NCI-H526 treated with DMSO at 0.1 percent for 48 hours (cell line): ENCODE data around the gene BIRC2.
A peak's percentile ranks its signal among the peaks of the same experiment; 100 is the strongest.

Source experiments
- DNase-seq: peaks from one replicate; lab custom pipeline; 2025; lab: John Stamatoyannopoulos, UW

BIRC2 gene

DNA sequence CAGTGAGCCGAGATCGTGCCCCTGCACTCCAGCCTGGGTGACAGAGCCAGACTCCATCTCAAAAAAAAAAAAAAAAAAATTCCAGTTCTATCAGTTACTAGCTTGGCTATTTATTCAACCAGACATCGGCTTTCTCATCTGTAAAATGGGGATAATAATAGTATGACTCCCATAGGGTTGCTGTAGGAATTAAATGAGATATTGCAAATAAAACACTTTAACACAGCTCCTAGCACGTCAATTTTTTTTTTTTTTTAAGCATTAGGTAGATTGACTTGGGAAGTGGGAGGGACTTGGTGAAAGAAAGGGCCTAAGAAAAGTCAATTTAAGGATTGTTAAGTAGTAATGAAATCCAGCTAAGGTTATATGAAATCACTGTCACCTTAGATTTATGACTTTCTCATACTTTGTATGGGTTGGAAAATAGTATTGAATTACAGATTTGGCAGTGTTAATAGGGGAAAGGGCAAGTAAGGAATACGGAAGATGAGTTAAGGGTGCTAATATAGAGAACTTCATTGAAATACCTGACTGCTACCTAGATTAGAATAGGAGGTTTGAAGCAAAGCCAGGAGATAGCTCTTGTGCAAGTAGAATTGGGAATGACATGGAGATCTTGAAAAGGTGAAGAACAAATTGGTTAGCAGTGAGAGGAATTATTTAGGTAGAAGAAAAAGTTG, 28.8 kb downstream of the BIRC2 start:
- no peak for DNase-seq

DNA sequence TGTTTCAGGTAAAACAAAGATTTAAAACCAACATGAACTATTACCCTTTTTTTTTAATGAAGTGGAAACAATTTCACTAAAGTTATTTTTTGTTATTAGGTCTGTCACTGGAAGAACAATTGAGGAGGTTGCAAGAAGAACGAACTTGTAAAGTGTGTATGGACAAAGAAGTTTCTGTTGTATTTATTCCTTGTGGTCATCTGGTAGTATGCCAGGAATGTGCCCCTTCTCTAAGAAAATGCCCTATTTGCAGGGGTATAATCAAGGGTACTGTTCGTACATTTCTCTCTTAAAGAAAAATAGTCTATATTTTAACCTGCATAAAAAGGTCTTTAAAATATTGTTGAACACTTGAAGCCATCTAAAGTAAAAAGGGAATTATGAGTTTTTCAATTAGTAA, 30.9 kb downstream of the BIRC2 start:
- DNase-seq, result no peak

DNA sequence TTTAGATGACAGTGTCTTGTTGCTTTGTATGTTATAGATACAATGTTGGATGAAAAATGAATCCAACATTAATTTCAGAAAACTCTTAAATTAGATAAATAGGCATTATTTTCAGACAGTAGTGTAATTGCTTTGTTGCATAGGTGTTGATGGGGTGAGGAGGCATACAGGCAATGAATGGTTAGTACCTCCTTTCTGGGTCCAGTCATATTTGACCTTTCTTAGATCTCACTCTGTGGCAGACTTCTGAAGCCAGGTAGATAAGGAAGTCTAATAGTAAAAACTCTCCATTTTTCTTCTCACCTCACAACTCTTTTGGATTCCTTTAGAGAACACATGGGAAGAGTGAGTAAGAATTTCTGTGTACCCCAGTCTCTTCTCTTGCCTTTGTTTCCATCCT, 31.8 kb downstream of the BIRC2 start:
- no peak for DNase-seq

DNA sequence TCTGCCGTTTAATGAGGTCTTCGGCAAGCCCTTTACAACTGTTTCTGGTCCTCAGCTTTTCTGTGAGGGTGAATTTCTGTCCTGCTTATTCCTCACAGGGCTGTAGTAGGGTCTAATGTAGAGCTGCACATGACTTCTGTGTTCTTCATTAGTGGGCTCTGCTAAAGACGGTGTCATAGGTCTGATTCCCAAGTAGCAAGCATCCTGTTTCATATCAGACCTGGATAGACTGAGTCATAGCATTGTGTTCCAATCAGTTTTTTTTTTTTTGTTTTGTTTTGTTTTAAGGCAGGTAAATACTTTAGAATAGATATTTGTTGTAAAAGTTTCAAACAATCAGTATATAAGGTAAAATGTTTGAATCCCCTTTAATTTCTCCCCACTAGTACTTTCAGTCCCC, 35.4 kb downstream of the BIRC2 start:
- DNase-seq, result no peak

DNA sequence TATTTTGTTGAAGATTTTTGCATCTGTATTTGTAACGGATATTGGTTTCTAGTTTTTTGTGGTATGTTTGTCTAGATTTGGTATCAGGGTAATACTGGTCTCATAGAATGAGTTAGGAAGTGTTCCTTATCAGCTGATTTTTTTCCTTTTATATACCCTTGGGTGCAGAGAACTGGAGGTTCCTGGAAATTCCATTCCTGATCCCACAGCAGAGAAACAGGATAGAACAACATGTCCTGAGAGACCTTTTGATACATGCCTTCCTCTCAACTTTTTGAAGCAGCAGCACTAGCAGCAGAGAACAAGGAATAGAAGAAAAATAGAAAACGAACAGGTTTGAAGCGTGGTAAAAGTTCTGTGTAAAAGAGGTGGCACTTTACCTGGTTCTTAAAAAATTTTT, 36.8 kb downstream of the BIRC2 start:
- DNase-seq, result no peak

DNA sequence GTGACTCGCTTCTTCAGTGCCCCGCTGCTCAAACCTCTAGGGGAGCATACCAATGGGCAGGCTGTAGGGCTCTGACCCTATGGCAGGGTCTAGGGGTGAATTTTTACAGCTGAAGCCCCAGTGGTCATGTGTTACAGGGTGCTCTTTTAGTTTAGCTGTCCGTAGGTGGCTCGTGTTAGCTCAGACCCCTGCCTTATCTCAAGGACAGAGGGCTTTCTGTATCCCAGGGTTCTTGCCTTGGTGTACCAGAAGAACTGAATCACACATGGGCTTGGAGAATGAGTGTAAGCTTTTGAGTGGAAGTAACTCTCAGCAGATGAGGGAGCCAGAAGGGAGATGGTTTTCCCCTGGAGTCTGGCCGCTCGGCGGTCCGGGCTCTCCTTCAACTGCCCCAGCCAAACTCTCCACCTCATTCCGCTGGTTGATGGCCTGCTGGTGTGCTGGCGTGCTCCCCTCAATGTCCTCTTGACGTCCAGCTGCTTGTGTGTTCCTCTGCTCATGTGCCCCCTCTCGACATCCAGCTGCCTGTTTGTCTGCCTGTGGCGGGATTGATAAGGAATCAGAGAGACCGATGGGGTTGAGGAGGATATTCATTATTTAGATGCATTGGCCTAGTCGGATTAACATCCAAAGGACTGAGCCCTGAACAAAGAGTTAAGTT, 37.5 kb downstream of the BIRC2 start:
- DNase-seq, result no peak

DNA sequence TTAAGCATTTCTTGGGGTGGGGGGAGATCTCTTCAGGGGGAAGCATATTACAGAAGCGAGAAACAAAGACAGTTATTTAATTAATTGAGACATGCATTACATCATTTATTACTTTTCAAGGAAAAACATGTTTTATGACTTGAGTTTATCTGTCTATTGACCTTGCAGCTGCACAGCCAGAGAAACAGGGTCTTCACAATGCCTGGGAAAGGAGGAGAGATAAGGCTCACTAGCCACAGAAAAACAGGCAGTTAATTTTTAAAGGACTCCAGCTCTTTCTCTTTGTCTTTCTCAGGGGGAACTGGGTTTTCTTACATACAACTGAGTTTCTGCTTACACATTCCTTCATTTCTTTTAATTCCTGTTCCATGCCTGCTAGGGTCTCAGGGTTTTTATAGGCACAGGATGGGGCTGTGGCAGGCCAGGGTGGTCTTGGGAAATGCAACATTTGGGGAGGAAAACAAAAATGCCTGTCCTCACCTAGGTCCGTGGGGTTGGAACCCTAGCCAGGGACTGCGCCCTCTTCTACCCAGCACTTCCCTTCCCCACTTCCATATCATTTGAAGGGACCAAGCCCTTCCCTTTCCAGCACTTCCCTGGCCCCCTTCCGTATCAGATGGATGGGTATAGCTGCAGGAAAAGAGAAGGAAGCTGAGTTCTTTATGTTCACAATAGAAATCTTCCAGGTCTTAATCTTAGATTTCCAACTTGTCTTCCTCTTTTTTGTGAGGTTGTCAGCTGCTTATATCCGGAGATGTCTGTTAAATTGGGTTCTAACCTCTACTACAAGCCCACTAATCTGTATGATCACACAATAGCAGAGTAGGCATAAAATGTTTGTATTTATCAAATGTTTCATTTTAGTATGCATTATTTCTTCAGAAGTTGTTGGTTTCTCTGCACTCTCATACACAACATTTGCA, 38.3 kb downstream of the BIRC2 start:
- DNase-seq, result no peak

DNA sequence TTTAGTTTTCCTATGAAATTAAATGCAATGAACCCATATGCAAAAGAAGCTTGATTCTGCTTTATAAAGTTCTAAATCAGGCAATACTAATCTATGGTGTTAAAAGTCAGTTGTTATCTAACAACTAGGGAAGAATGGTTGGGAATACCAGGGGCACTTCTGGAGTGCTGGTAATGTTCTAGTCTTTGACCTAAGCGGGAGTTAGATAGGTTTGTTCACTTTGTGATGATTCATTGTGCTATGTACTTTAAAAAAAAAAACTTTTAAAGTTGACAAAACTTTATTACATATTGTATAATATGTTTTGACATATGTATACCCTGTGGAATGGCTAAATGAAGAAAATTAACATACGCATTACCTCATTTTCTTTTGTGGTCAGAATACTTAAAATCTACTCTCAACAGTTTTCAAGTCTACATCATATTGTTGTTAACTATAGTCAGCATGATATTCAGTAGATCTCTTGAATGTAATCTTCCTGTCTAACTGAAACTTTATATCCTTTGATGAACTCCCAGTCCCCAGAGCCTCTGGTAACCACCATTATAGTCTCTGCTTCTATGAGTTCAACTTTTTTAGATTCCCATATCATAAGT, 39.2 kb downstream of the BIRC2 start:
- no peak for DNase-seq

DNA sequence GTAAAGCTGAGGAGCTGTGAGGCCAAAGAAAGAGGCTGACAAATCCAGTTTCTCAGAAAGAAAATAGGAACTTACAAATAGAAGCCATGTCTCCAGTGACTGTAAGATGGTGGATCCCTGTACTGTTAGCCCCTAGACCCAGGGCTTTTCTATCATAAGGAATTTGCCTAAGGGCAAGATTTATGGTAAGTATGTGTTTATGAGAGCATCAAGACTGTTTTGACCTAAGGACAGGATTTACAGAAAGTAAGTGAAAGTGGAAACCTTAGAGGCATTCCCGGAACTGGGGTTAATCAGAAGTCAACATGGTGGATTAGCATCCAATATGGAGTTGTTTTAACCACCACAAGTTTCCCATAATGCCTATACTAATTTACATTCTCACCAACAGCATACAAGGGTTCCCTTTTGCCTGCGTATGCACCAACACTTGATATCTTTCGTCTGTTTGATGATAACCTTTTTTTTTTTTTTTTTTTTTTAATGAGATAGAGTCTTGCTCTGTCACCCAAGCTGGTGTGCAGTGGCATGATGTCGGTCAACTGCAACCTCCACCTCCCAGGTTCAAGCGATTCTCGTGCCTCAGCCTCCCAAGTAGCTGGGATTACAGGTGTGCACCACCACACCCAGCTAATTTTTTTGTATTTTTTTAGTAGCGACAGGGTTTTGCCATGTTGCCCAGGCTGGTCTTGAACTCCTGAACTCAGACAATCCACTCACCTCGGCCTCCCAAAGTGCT, 40.2 kb downstream of the BIRC2 start:
- DNase-seq, result no peak

DNA sequence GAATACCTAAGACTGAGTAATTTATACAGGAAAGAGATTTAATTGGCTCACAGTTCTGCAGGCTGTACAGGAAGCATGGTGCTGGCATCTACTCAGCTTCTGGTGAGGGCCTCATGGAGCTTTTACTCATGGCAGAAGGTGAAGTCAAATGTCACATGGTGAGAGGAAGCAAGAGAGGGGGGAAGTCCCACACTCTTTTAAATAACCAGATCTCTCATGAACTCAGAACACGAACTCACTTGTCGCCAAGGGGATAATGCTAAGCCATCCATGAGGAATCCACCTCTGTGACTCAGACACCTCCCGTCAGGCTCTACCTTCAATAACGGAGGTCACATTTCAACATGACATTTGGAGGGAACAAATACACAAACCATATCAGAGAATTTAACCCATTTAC, 42.2 kb downstream of the BIRC2 start:
- DNase-seq, result no peak

DNA sequence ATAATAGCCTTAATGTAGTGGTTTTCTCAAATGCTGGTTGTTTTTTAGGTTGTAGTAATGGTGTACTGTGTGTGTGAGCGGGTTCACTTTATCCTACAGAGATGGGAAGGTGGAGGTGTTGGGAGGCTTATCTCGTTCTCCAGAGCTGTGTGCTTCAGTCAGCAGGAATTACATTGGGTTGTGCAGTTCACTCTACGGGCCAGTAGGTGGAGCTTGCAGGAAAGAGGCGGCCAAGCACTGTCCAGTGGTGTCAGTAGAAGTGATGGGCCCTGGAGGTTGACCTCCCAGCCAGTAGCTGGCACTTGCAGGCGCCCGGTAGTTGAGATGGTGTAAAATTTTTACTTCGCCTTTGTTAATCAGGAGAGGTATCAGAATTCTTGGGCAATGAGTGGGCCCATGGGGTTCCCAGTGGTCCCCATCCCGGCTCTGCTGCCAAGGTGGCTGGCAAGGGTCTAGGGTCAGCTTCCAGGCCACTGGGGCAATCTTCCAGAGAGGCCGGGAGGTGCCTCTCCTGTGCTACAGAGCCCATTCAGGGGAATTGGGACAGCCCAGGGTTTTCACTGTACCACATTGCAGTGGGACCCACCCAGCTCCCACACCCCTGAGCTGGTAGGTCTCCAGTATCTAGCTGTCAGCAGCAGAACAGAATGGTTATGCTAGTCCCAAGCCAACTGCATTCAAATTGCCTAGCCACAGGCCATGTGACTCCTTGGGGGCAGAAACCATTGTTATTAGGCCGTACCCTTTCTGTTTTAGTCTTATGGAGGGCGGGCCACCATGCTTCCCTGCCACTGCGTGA, 43.9 kb downstream of the BIRC2 start:
- DNase-seq, result peak; percentile 66

DNA sequence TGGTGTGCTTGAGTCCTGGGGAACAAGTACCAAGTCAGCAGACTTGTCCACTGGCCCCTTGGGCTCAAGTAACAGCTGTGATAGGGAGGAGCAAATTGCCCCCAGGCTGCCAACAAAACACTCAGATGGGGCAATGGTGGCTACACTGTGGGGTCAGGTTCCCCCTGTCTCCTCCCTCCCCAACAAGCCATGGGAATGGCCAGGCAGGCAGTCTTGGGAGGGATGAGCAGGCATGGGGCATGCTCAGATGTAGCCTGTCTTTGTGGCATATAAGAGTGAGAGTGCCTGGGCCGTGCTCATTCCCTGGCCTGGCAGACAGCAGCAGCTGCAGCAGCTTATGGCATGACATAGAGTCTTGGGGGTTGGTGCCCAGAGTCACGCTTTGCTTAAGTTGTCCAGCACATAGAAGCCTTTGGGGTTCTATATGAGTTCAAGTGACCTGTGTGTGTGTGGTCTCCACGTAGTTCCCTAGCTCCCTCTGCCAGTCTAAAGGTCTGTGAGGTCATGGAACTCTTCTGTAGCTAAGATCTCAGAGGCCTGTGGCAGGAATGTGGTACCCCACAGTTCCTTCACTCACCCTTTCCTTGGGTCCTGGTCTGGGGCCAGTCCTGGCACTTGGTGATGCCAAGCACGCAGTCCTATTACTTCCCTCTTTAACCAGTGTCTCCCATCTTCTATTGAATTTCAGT, 44.7 kb downstream of the BIRC2 start:
- DNase-seq, result no peak

DNA sequence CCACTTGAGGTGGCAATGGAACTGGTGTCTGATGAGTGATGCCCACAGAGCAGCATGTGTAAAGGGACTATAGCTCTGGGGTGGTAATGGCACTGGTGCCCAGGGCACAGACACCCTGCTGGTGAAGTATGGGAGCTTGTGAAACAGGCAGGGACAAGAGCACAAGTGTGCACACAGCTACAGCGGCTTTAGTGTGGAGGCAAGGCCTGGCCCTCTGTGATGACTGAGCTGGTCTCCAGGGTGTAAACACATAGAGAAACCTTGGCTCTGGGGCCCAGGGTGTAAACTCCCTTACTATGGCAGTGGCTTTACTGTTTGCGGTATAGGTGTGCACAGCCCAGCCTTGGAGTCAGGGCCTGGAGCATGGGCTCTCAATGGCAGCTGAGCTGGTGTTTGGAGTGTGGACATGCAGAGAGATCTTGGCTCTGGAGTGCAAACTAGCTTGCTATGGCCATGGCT, 46.3 kb downstream of the BIRC2 start:
- DNase-seq, result no peak

DNA sequence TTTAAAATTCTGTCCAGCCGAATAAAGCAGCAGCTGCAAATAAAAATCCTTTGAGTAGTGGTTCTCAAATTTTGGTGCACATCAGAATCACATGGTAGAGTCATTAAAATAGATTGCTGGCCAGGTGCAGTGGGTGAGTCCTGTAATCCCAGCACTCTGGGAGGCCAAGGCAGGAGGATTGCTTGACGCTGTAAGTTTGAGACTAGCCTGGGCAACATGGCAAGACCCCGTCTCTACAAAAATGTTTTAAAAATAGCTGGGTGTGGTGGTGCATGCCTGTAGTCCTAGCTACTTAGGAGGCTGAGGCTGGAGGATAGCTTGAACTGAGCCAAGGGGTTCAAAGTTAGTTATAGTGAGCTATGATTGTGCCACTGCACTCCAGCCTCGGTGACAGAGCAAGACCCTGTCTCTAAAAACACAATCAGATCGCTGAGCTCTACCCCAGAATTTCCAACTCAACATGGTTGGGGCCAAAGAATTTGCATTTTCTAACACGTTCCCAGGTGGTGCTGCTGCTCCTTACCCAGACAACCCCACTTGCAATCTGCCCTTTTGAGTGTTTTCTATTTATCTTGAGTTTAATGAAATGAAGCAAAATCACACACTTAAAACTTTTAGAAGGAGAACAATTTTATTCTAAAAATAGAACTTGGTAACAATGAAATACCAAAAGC, 48.8 kb downstream of the BIRC2 start:
- DNase-seq, result no peak

DNA sequence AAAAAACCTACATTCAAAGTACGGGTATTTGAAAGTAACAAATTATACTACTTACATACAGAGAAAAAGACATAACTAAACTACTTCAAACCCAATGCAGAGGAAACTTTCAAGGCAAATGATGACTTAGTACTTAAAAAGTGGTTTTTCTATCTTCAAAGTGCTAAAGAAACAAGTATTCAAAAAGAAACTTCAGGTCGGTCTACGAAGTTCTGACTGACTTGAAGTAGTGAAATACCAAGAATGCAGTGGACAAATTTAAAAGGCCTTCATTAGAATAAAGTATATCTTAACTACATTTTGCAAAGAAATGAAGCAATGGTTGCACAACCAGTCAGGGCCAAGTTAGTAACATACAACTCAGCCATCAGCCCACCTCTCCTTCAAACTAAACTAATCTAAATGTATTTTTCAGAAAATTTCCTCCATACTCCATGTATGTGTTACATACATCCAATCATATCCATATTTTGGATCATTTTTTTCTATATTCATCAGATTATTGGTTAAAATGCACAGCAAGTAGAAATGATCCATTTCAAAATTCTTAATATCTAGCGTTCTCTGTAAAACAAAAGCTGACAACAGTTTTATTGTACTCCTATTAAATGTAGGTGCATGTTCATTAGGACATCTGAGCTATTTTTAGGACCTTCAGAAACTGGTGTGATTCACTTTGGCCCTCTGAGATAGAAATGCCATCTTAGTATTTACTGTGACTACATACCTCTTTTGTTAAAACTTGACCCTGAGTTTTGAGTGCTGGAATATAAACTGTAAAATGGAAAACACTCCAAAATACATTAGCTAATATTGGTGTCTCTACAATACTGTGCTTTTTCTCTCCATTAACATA, 49.9 kb downstream of the BIRC2 start:
- DNase-seq, result no peak

DNA sequence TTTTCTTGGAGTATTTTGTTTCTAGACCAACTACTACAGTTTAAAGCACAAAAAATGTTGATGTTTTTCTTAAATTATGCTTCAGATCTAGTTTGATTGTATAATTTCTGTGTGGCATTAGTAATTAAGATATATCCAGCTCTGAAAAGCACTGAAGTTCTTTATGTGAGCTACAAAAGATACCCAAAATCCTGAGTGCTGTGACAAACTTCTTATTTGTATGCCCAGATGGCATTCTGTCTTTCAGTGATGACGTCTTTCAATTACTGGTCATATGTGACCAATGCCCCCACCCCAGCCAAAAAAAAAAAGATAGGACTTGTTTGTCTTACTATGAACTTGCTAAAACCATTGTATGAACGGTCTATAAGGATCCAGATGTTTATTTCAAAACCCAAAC, 51.3 kb downstream of the BIRC2 start:
- no peak for DNase-seq

DNA sequence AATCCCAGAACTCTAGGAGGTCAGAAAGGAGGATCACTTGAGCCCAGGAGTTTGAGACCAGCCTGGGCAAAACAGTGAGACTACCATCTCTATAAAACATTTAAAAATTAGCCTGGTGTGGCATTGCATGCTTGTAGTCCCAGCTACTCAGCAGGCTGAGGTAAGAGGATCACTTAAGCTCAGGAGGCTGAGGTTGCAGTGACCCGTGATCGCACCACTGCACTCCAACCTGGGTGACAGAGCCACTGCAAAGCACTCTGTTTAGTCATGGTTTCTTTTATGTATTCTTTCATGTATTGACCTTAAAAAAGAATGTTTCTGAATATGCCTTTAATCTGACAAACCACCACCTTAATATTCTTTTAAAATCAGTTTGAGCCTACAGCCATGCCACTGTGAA, 52.2 kb downstream of the BIRC2 start:
- DNase-seq, result no peak

DNA sequence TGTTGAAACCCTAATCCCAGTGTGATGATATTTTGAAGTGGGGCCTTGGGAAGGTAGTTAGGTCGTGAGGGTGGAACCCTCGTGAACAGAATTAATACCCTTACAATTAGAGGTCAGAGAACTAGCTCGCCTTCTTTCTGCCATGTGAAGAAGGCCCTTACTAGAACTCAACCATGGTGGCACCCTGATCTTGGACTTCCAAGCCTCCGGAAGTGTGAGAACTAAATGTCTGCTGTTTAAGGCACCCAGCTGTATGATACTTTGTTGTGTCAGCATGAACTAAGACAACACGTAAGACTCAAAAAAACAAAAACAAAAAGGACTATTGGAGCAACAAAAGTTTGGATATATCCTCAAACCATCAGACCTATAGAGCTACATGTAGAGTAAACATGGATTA, 53.6 kb downstream of the BIRC2 start:
- no peak for DNase-seq

DNA sequence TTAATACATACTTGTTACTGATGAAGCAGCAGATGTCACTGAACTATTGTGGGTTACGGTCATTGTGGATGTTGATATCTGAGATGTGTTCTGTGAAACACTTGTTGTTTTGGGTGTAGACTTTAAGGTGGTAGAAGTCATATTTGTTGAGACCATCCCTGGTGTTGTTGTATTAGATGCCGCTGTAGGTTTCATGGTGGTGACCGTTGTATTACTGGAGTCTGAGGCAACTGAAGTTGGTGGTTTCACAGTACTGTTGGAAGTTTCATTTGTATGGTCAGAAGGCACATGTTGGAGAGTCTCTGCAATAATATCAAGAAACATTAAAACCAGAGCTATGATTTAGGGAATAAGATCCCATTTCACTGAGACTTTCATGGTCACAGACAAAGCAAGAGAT, 54.9 kb downstream of the BIRC2 start:
- DNase-seq, result no peak
